Measurements from ENCODE around the gene MCF2.
A peak's percentile ranks its signal among the peaks of the same experiment; 100 is the strongest.

Gene MCF2

GRCh38 chrX:139563251-139563650 is 144.7 kb downstream of the MCF2 start:
- DNase-seq (ENCODE audit: low spot score) = no peak
- CTCF ChIA-PET = no interaction called here
- TF ChIP-seq CTCF (conservative IDR thresholded peaks at IDR 0.05; ENCODE audit: low read depth) = no peak
- no peak overlapping the region for H3K27ac ChIP-seq
- POLR2A ChIA-PET (ENCODE audit: low non-redundant PET) = no interaction called here

- ChIA-PET POLR2A (ENCODE audit: low non-redundant PET) (no interaction called here), CTCF (interaction anchor here (0.5 to 0.8 kb wide), 4 partner anchors 52 to 804 kb away, joined by 3 read pairs; no protein-coding TSS in a partner anchor)
- no peak for TF ChIP-seq CTCF (conservative IDR thresholded peaks at IDR 0.05; ENCODE audit: low read depth)
- no peak for DNase-seq (ENCODE audit: low spot score)
- H3K27ac ChIP-seq = no peak overlapping the region
These were observed 147.7 kb downstream of the MCF2 start for GRCh38 chrX:139560221-139560620.

- POLR2A ChIA-PET (ENCODE audit: low non-redundant PET) = no interaction called here
- CTCF ChIA-PET = interaction anchor here (0.5 to 0.8 kb wide), 5 partner anchors 52 to 1368 kb away, joined by 3 read pairs; no protein-coding TSS in a partner anchor
These were observed 148.5 kb downstream of the MCF2 start for GRCh38 chrX:139559383-139560042.

GRCh38 chrX:139554991-139555675 is 152.8 kb downstream of the MCF2 start:
- H3K27ac ChIP-seq = no peak overlapping the region
- CTCF ChIA-PET = no interaction called here
- DNase-seq (ENCODE audit: low spot score) = no peak
- POLR2A ChIA-PET (ENCODE audit: low non-redundant PET) = no interaction called here
- TF ChIP-seq CTCF (conservative IDR thresholded peaks at IDR 0.05; ENCODE audit: low read depth) = no peak

More at GRCh38 chrX:139559383-139560042, 148.5 kb downstream of the MCF2 start:
- DNase-seq (ENCODE audit: low spot score) = peak; percentile 4
- H3K27ac ChIP-seq = no peak overlapping the region
- TF ChIP-seq CTCF (conservative IDR thresholded peaks at IDR 0.05; ENCODE audit: low read depth) = peak; percentile 18

GRCh38 chrX:139554376-139554775 is 153.6 kb downstream of the MCF2 start:
- POLR2A ChIA-PET (ENCODE audit: low non-redundant PET) = no interaction called here

GRCh38 chrX:139544591-139544990 is 163.4 kb downstream of the MCF2 start:
- DNase-seq (ENCODE audit: low spot score) = no peak
- TF ChIP-seq CTCF (conservative IDR thresholded peaks at IDR 0.05; ENCODE audit: low read depth) = no peak
- ChIA-PET POLR2A (ENCODE audit: low non-redundant PET) (no interaction called here), CTCF (no interaction called here)
- no peak overlapping the region for H3K27ac ChIP-seq

More at GRCh38 chrX:139554376-139554775, 153.6 kb downstream of the MCF2 start:
- no peak for TF ChIP-seq CTCF (conservative IDR thresholded peaks at IDR 0.05; ENCODE audit: low read depth)
- no peak overlapping the region for H3K27ac ChIP-seq
- DNase-seq (ENCODE audit: low spot score) = no peak
- CTCF ChIA-PET = interaction anchor here (0.6 kb wide), 1 partner anchor 321 kb away, joined by 3 read pairs; no protein-coding TSS in a partner anchor

Measured in RWPE1 (cell line).